CD14-positive monocyte (primary cell): ENCODE results near the gene MED10. TPM values are rescaled to one million over a fixed set of nuclear protein-coding genes. Genes with fewer than 3 reads are reported as not detected.

Source experiments
- DNase-seq, 3 donors: peaks; one replicate each; pipeline ENCODE4 v3.0.0-alpha.2; 2011 to 2022
- H2AFZ ChIP-seq: 2 replicates; pipeline ENCODE4 v1.6.0; 2012; ENCODE audit warnings: mild to moderate bottlenecking, low read depth, low read length, inconsistent platforms; ENCODE audit not compliant: insufficient read depth, poor library complexity, severe bottlenecking
- H3K27ac ChIP-seq, 2 donors: 1 replicate in 1 of 2; 2 replicates in 1 of 2; pipeline ENCODE4 v1.5.1; 2012 to 2013; ENCODE audit warnings: low read length in 2 of 2, control low read depth in 1 of 2, inconsistent platforms in 1 of 2, low read depth in 1 of 2, mild to moderate bottlenecking in 1 of 2
- H3K27me3 ChIP-seq, 2 donors: one replicate each; pipeline versions ENCODE4 v1.6.0 to v1.6.1; 2011 to 2013; ENCODE audit warnings: low read length in 2 of 2; ENCODE audit not compliant: control insufficient read depth in 2 of 2, insufficient read depth in 2 of 2
- H3K36me3 ChIP-seq, 2 donors: replicated peaks in 1 of 2; 1 replicate in 1 of 2; 2 replicates in 1 of 2; pipeline versions ENCODE4 v1.5.1 to v1.6.1; 2012 to 2013; ENCODE audit warnings: low read length in 2 of 2, control low read depth in 1 of 2, inconsistent platforms in 1 of 2, mild to moderate bottlenecking in 1 of 2; ENCODE audit not compliant: insufficient read depth in 2 of 2, control insufficient read depth in 1 of 2
- H3K4me1 ChIP-seq, 2 donors: 1 replicate in 1 of 2; 2 replicates in 1 of 2; pipeline versions ENCODE4 v1.5.1 to v1.6.1; 2012 to 2013; ENCODE audit warnings: low read length in 2 of 2, control low read depth in 1 of 2, inconsistent platforms in 1 of 2, mild to moderate bottlenecking in 1 of 2, moderate library complexity in 1 of 2; ENCODE audit not compliant: insufficient read depth in 2 of 2, control insufficient read depth in 1 of 2
- H3K4me2 ChIP-seq: replicated peaks from 2 replicates; pipeline ENCODE3; 2012; ENCODE audit warnings: low read length, moderate library complexity, mild to moderate bottlenecking; ENCODE audit not compliant: poor library complexity, severe bottlenecking; ENCODE audit errors: extremely low read depth
- H3K4me3 ChIP-seq, 3 experiments: fragments of 200-600 bp in 1 of 3; sonication (generic) in 1 of 3; replicated peaks in 1 of 3; 1 replicate in 2 of 3; 2 replicates in 1 of 3; pipeline ENCODE4 v1.5.1; 2011 to 2013; ENCODE audit warnings: low read length in 3 of 3, mild to moderate bottlenecking in 3 of 3, control low read depth in 2 of 3, low read depth in 2 of 3, inconsistent platforms in 1 of 3, moderate library complexity in 1 of 3
- H3K79me2 ChIP-seq: 2 replicates; pipeline ENCODE4 v1.6.0; 2012; ENCODE audit warnings: mild to moderate bottlenecking, control low read depth, inconsistent platforms, low read length, moderate library complexity; ENCODE audit not compliant: insufficient read depth
- H3K9ac ChIP-seq: 2 replicates; pipeline ENCODE4 v1.6.0; 2017; ENCODE audit warnings: low read length, mild to moderate bottlenecking; ENCODE audit not compliant: insufficient read depth, poor library complexity, severe bottlenecking
- H3K9me3 ChIP-seq, 2 donors: replicated peaks in 1 of 2; 1 replicate in 1 of 2; 2 replicates in 1 of 2; pipeline versions ENCODE4 v1.5.1 to v1.6.1; 2012 to 2013; ENCODE audit warnings: low read length in 2 of 2, control low read depth in 1 of 2; ENCODE audit not compliant: control insufficient read depth in 1 of 2, insufficient read depth in 1 of 2
- H4K20me1 ChIP-seq: 2 replicates; pipeline ENCODE4 v1.6.0; 2012; ENCODE audit warnings: mild to moderate bottlenecking, low read length, control low read depth, moderate library complexity; ENCODE audit not compliant: insufficient read depth
- H3K27ac Mint-ChIP-seq, 7 donors: one replicate each; pipeline ENCODE4 v1.8.0; 2020; ENCODE audit warnings: mild to moderate bottlenecking in 7 of 7, mixed read lengths in 7 of 7, moderate library complexity in 6 of 7, inconsistent platforms in 2 of 7
- H3K27me3 Mint-ChIP-seq, 3 donors: one replicate each; pipeline ENCODE4 v1.8.0; 2021 to 2022; ENCODE audit warnings: low read depth in 3 of 3, mild to moderate bottlenecking in 3 of 3, mixed read lengths in 3 of 3, moderate library complexity in 3 of 3, inconsistent platforms in 1 of 3
- H3K36me3 Mint-ChIP-seq, 2 donors: one replicate each; pipeline ENCODE4 v1.8.0; 2020; ENCODE audit warnings: mixed read lengths in 2 of 2, inconsistent platforms in 1 of 2, mild to moderate bottlenecking in 1 of 2
- H3K4me1 Mint-ChIP-seq: one replicate; pipeline ENCODE4 v1.8.0; 2020; ENCODE audit warnings: mild to moderate bottlenecking, mixed read lengths
- H3K4me3 Mint-ChIP-seq, 2 donors: one replicate each; pipeline ENCODE4 v1.8.0; 2020; ENCODE audit warnings: mild to moderate bottlenecking in 2 of 2, mixed read lengths in 2 of 2, moderate library complexity in 1 of 2
- H3K9me3 Mint-ChIP-seq, 7 donors: one replicate each; pipeline ENCODE4 v1.8.0; 2020 to 2022; ENCODE audit warnings: mixed read lengths in 7 of 7, mild to moderate bottlenecking in 6 of 7, moderate library complexity in 6 of 7, inconsistent platforms in 2 of 7
- WGBS: methylation state at CpG from one replicate; pipeline ENCODE4 v1.1.5; 2013; ENCODE audit warnings: missing lambda C conversion rate; ENCODE audit not compliant: insufficient coverage; 5-methylcytosine and 5-hydroxymethylcytosine counted together
- intact Hi-C, 2 donors: fragments of 100-400 bp; cut with micrococcal nuclease; formaldehyde crosslinking; loops; one replicate each; pipeline versions ENCODE4 v1.15.0 to v1.15.1; 2023
- polyA plus RNA-seq, 3 donors: library from polyadenylated mRNA; depleted of rRNA in 1 of 3; unstranded in 2 of 3; stranded (reverse) in 1 of 3; fragments of 300-500 nt in 2 of 3; fragments of >200 nt in 1 of 3; fragmentation: Illumina TruSeq in 2 of 3; gene quantifications; 1 replicate in 2 of 3; 2 replicates in 1 of 3; pipeline ENCODE4 v1.2.3, GENCODE V29; 2012 to 2021
- TF ChIP-seq, protein P1 (sequence below): fragments of 200-600 bp; IDR thresholded peaks from one replicate; pipeline ENCODE4 v1.8.0; 2022; ENCODE audit warnings: antibody characterized with exemption, mild to moderate bottlenecking

MED10 gene
- polyA plus RNA-seq, 3 donors, result 27.6 to 47.8 (median 47.3) TPM

DNA sequence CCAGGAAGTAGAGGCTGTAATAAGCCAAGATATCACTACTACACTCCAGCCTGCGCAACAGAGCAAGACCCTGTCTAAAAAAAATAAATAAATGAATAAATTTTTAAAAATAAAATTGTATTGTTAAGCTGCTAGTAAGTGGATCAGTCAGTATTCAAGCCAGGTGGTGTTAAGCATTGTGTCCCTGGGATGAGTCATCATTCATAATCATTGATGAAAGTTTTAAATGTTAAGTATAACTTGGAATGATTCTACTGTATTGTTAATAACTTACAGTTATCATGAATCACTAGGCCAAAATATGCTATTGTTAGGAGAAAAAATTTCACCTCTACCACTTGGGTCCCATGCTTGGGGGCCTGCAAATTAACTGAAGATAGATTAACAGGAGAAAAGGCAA lies 38.2 kb downstream of the MED10 start:
- Histone ChIP-seq H4K20me1 (no peaks in the 10 kb centered on the region), H3K27ac (no peak overlapping the region), H2AFZ (no peak overlapping the region), H3K79me2 (no peaks in the 10 kb centered on the region), H3K4me2 (no peak overlapping the region), H3K9ac (no peak overlapping the region), H3K4me1 (no peaks in the 10 kb centered on the region), H3K27me3 (no peaks in the 10 kb centered on the region), H3K4me3 (no peak overlapping the region), H3K9me3 (no peaks in the 10 kb centered on the region), H3K36me3 (no peaks in the 10 kb centered on the region)
- Mint-ChIP-seq H3K36me3 (no peaks in the 10 kb centered on the region), H3K27me3 (peaks cover 1 to 2% (median 2%) of the 10 kb centered on the region in 3 donors), H3K4me3 (no peak overlapping the region), H3K9me3 (peaks cover 0 to 8% (median 0%) of the 10 kb centered on the region in 7 donors), H3K4me1 (no peaks in the 10 kb centered on the region), H3K27ac (no peak overlapping the region)
- DNase-seq, result no peak
- intact Hi-C loops, result no loop called here
- TF ChIP-seq, protein P1, sequence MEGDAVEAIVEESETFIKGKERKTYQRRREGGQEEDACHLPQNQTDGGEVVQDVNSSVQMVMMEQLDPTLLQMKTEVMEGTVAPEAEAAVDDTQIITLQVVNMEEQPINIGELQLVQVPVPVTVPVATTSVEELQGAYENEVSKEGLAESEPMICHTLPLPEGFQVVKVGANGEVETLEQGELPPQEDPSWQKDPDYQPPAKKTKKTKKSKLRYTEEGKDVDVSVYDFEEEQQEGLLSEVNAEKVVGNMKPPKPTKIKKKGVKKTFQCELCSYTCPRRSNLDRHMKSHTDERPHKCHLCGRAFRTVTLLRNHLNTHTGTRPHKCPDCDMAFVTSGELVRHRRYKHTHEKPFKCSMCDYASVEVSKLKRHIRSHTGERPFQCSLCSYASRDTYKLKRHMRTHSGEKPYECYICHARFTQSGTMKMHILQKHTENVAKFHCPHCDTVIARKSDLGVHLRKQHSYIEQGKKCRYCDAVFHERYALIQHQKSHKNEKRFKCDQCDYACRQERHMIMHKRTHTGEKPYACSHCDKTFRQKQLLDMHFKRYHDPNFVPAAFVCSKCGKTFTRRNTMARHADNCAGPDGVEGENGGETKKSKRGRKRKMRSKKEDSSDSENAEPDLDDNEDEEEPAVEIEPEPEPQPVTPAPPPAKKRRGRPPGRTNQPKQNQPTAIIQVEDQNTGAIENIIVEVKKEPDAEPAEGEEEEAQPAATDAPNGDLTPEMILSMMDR, result no peak
- WGBS, result no CpG with 5 or more reads among the region's 1 CpG

DNA sequence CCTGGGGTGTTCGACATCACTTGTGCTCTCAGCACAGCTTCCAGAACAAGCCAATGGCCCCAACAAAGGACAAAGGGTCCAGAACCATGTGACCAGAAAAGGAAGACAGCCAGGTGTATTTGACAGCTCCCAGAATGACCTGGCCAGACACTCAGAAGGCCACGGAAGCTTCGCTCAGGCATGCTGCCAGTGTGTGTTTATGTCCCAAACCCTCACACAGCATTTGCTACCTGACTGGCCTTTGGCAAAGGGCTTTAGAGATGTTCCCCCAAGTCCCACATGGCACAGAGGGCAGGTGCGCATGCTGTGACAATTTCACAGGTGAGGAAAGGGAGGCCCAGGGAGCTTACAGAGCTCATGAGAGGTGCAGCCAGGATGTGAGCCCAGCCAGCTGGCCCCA lies 39.5 kb downstream of the MED10 start:
- no peak overlapping the region for H3K4me2 ChIP-seq
- H3K27me3 Mint-ChIP-seq, result peaks cover under 1 to 2% (median 1%) of the 10 kb centered on the region in 3 donors
- H3K4me3 Mint-ChIP-seq, result no peak overlapping the region
- H3K79me2 ChIP-seq, result no peaks in the 10 kb centered on the region
- H3K4me1 Mint-ChIP-seq, result no peaks in the 10 kb centered on the region
- no peaks in the 10 kb centered on the region for H3K36me3 ChIP-seq
- no peak overlapping the region for H3K9ac ChIP-seq
- WGBS, result 100% methylated on average over 4 of the region's 4 CpGs
- H3K27me3 ChIP-seq, result no peaks in the 10 kb centered on the region
- TF ChIP-seq, protein P1, result no peak
- no peak overlapping the region for H3K4me3 ChIP-seq
- intact Hi-C loops, result no loop called here
- peak overlapping the region in 1 of 7 donors; percentile 36 for H3K27ac Mint-ChIP-seq
- peaks cover 0 to 12% (median 0%) of the 10 kb centered on the region in 7 donors for H3K9me3 Mint-ChIP-seq
- H3K36me3 Mint-ChIP-seq, result no peaks in the 10 kb centered on the region
- no peak overlapping the region for H2AFZ ChIP-seq
- no peaks in the 10 kb centered on the region for H4K20me1 ChIP-seq
- no peak overlapping the region for H3K27ac ChIP-seq
- DNase-seq, result no peak
- H3K9me3 ChIP-seq, result no peaks in the 10 kb centered on the region
- H3K4me1 ChIP-seq, result no peaks in the 10 kb centered on the region
